GM19025 (cell line): ENCODE data around the gene DISC1.
"Not testable (repeated sequence)": the region's sequence is repeated elsewhere in the genome, so short reads cannot be mapped to it uniquely, and the experiment has no call there.

ENCODE experiments used
- ATAC-seq: cut with Tn5 transposase; IDR thresholded peaks from one replicate; pipeline ENCODE4 v1.9.1; 2021; ENCODE audit warnings: mild to moderate bottlenecking, low read depth, moderate library complexity; ENCODE audit not compliant: unreplicated experiment

Gene DISC1

DNA sequence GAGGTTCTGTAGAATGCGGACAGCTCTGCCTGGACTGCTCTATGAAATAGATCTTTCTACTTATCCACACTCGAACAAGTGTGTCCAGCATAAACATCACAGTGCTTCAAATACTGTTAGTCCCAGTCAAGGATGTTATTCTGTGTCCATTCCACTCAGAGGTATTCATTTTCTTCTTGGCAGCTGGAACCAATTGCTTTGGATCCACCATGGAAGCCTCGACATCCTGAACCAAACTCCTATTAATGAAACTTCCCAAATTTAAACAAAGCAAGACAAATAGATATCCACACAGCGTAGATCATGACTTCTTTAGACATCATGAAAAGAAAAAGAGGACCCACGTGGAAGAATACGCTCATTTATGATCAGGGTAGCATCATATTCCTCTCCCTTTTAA lies 95.8 kb downstream of the DISC1 start:
- no peak for ATAC-seq

DNA sequence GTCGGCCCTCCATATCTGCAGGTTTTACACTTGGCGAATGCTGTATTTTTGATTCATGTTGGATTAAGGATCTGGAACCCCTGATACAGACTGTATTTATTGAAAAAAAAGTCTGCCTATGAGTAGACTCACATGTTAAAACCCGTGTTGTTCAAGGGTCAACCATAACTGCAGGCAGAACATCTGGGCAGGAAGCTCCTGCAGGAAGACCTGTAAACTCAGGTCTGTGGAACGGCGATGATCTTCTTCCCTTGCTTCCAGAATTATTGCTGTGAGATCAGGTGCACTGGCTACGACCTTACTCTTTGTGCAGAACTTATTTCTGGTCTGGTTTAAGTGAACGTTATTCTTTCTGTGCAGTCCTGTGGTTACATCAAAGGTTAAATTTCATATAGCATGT lies 96.6 kb downstream of the DISC1 start:
- ATAC-seq: no peak

DNA sequence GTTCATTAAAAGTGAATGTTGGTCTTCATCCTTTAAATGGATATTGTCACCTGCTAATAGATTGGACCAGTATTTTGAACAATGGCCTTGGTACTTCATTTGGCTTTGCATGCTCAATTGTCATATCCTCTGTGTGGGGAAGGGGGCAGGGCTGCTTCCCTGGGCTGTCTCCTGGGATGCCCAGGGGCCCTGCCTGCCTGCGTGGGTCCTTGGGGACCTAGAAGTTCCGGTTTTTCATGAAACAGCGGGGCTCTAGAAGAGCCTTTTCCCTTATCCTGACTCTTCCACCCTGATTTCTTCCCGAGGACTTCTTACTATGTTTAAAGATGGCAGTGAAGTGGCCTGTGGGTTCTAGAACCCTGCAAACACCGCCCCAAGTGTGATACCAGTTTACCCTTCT lies 97.5 kb downstream of the DISC1 start:
- ATAC-seq: no peak

DNA sequence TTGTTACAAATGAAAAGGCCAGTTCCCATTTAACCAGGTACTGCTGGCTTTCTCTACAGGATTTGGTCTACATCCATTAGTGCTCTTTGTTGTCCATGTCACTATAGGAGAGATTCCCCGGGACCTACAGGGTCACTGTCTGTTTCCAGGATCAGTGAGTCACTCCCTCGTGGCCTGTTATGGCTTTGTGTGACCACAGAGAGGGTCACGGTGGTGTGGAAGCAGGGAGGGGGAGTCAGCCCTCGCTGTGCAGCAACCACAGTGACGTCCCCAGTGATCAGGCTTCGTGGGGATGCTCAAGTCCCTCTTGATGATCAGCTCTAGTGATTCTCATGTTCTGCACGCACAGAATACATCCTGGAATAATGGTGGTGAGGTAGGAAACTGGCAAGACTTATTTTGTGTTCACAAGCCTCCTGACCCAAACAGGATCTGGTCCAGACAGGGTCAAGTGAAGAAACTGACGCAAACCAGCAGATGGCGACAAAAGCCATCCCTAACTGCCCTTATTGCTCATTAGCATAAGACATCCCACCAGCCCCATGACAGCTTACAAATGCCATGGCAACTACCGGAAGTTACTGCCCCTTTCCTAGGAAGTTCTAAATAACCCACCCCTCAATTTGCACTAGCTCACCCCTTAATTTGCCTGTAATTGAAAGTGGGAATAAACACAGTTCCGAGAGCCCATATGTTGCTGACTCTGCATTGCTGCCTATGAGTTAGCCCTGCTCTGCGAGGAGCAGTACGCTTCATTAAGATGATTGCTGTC lies 98.5 kb downstream of the DISC1 start:
- ATAC-seq: no peak

- ATAC-seq: no peak
Observed at GRCh38 chr1:231727171-231727570, 100.6 kb downstream of the DISC1 start.

DNA sequence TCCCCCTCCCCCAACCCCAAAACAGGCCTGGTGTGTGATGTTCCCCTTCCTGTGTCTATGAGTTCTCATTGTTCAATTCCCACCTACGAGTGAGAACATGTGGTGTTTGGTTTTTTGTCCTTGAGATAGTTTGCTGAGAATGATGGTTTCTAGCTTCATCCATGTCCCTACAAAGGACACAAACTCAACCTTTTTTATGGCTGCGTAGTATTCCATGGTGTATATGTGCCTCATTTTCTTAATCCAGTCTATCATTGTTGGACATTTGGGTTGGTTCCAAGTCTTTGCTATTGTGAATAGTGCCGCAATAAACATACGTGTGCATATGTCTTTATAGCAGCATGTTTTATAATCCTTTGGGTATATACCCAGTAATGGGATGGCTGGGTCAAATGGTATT lies 102.4 kb downstream of the DISC1 start:
- not testable (repeated sequence) for ATAC-seq

GRCh38 chr1:231729544-231729943 lies 103.0 kb downstream of the DISC1 start:
- no peak for ATAC-seq

DNA sequence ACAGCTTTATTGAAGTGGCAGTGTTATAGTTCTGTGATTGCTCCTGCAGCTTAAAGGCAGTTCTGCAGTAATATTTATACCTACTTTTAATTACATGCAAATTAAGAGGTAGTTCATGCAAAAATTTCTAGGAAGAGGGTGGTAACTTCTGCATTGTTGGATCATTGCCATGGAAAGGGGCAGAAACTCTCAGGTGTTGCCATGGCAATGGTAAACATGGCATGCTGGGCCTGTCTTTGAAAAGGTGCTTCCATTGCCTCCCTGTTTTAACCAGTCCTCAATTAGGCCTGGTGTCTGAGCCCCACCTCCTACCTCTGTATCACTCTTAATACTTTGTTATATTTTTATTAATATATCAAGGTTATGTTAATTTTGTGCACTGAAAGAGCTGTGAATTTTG lies 104.7 kb downstream of the DISC1 start:
- ATAC-seq: no peak

- no peak for ATAC-seq
Observed at GRCh38 chr1:231733063-231733462, 106.5 kb downstream of the DISC1 start.

DNA sequence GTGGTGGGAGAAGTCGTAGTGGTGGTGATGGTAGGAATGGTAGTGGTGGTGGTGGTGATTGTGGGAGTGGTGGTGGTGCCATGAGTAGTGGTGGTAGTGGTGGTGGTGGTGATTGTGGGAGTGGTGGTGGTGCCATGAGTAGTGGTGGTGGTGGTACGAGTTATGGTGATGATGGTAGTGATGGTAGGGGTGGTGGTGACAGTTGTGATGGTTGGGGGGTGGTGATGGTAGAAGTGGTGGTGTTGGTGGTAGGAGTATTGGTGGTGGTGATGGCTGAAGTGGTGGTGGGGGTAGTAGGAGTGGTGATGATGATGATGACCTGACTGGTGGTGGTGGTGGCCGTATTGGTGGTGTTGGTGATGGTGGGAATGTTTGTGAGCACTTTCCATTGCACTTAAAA lies 107.1 kb downstream of the DISC1 start:
- ATAC-seq: no peak

- no peak for ATAC-seq
Observed at GRCh38 chr1:231734417-231734816, 107.8 kb downstream of the DISC1 start.

- ATAC-seq: no peak
Observed at GRCh38 chr1:231735411-231735810, 108.8 kb downstream of the DISC1 start.

- ATAC-seq: no peak
Observed at GRCh38 chr1:231735941-231736340, 109.4 kb downstream of the DISC1 start.

GRCh38 chr1:231736464-231736863 lies 109.9 kb downstream of the DISC1 start:
- ATAC-seq: no peak

DNA sequence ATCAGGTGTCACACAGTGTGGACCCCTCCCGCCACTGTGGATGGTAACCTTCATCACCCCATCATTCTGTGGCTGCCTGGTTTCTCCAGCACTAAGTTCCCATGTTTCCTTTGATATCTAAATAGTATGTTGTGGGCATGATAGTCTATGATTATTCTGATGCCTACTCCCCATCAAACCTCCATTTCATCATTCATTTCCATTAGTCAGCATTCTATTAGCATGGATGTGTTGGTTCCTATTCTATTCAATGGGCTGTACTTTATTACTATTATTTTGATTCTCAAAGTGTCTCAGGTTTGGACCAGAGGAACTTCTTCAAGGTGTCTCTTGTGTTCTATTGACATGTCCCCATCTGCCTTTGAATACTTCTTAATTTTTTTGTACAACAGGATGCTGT lies 112.0 kb downstream of the DISC1 start:
- no peak for ATAC-seq

DNA sequence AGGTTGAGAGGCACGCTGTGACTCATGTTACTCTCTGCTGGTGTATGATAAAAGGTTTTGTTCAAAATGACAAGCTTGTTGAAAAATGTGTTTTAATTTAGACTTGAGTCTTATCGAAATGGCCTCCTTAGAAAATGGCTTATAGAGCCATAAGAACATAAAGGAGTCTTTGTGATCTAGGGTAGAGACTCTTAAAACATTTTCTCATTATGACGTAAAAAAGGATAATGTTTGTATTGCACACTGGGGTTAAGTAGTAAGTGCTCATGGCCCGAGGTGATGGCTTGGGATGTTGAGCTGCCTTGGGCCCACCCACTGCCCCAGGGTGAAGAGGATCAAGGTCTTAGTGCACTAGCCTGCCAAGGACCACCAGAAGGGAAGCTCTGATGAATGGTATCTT lies 117.4 kb downstream of the DISC1 start:
- no peak for ATAC-seq

- ATAC-seq: no peak
Observed at GRCh38 chr1:231748760-231749415, 122.3 kb downstream of the DISC1 start.

GRCh38 chr1:231750296-231750695 lies 123.7 kb downstream of the DISC1 start:
- ATAC-seq: no peak

DNA sequence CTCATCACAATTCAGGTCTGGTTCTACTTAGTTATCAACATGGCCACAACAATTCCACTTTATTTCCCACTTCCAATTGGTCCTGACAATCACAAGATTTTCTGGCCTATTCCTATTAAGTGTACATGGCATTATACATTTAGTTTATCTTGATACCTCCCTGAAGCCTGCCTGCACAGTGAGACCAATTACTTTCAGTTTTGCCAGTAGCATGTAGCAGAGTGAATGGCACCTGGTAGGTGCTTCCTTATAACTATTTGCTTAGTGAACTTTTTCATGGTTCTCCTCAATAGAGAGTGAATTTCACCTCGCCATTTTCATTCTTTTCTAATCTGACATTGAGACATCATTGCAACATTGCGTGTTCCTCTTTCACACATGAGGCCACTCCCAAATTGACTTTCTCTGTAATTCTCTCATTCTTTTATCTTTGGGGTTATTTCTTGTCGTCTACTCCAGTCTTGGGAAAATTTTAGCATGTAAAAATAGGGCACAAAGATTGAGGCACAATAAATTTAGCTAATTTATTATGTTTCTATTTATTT lies 124.3 kb downstream of the DISC1 start:
- ATAC-seq: no peak

DNA sequence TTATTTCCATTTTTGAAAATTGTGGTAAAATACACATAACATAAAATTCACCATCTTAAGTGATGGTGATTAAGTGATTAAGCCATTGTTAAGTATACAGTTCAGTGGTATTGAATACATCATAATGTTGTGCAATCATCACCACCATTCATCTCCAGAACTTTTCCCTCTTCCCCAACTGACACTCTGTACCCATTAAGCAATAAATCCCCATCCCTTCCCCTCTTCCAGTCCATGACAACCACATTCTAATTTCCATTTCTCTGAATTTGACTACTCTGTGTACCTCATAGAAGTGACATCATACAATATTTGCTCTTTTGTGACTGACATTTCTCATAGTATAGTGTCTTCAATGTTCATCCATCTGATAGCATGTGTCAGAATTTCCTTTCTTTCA lies 124.8 kb downstream of the DISC1 start:
- no peak for ATAC-seq

DNA sequence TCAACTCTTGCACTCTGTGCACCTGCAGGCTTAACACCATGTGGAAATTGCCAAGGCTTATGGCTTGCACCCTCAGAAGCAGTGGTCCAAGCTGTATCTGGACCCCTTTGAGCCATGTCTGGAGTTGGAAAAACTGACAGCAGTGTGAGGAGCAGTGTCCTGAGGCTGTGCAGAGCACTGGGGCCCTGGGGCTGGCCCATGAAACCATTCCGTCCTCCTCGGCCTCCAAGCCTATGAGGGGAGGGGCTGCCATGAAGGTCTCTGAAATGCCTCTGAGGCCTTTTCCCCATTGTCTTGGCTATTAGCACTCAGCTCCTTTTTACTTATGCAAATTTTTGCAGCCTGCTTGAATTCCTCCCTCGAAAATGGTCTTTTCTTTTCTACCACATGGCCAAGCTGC lies 126.7 kb downstream of the DISC1 start:
- ATAC-seq: no peak

- peak; percentile 34 for ATAC-seq
Observed at GRCh38 chr1:231757101-231757404, 130.5 kb downstream of the DISC1 start.
